GM12878 (cell line): ENCODE measurements around the gene STXBP4. TPM values are rescaled to one million over a fixed set of nuclear protein-coding genes. Genes with fewer than 3 reads are reported as not detected.

Experiments used
- ATAC-seq: fragments of 200-7000 bp; cut with Tn5 transposase; 3 replicates; pipeline ENCODE4 v1.9.1; 2020; ENCODE audit warnings: mild to moderate bottlenecking, moderate library complexity
- BruUV-seq: library from RNA; stranded (reverse); fragments of 400-500 nt; replicated peaks from 2 replicates; lab custom pipeline; 2021; lab: Mats Ljungman, UMichigan
- CTCF ChIA-PET: fragments of 300-600 bp; sonication (Branson Sonifier 250); formaldehyde crosslinking; extraction: SDS; loops from one replicate; lab custom pipeline; 2021; ENCODE audit warnings: inconsistent platforms; lab: Yijun Ruan, JAX
- POLR2A ChIA-PET: fragments of 350-600 bp; formaldehyde crosslinking; extraction: SDS; loops from one replicate; lab custom pipeline; 2021; ENCODE audit warnings: inconsistent platforms; lab: Charles Lee
- RAD21 ChIA-PET: fragments of 300-600 bp; sonication (Branson Sonifier 250); formaldehyde crosslinking; loops from one replicate; lab custom pipeline; 2023; ENCODE audit warnings: antibody characterized with exemption; ENCODE audit not compliant: unreplicated experiment; lab: Charles Lee
- SMC1A ChIA-PET: fragments of 300-600 bp; sonication (Branson Sonifier 250); formaldehyde crosslinking; loops from one replicate; lab custom pipeline; 2023; ENCODE audit not compliant: unreplicated experiment, uncharacterized antibody; lab: Charles Lee
- DNase-seq: peaks from one replicate; pipeline ENCODE4 v3.0.0-alpha.2; 2011; ENCODE audit warnings: low read depth, low spot score
- FAIRE-seq: peaks from 3 replicates; lab custom pipeline; 2011; peaks lifted over from hg19 to GRCh38; lab: Jason Lieb, UNC
- H2AFZ ChIP-seq: 2 replicates; pipeline ENCODE4 v1.6.0; 2011; ENCODE audit warnings: low read depth, low read length, control low read depth; ENCODE audit not compliant: control insufficient read depth
- H3K27ac ChIP-seq: 2 replicates; pipeline ENCODE4 v1.5.1; 2011; ENCODE audit warnings: control low read depth; ENCODE audit not compliant: control insufficient read depth, insufficient read depth
- H3K27me3 ChIP-seq, 2 experiments: replicated peaks in 1 of 2; 2 replicates each; pipeline versions ENCODE4 v1.6.0 to v1.6.1; 2011; ENCODE audit warnings: low read length in 1 of 2; ENCODE audit not compliant: control insufficient read depth in 2 of 2, insufficient read depth in 2 of 2
- H3K36me3 ChIP-seq, 2 experiments: 2 replicates each; pipeline ENCODE4 v1.5.1; 2011; ENCODE audit warnings: low read length in 1 of 2; ENCODE audit not compliant: control insufficient read depth in 2 of 2, insufficient read depth in 2 of 2
- H3K4me1 ChIP-seq: 2 replicates; pipeline ENCODE4 v1.6.1; 2011; ENCODE audit warnings: mild to moderate bottlenecking, low read length, moderate library complexity, mixed read lengths; ENCODE audit not compliant: control insufficient read depth, insufficient read depth
- H3K4me2 ChIP-seq: 2 replicates; pipeline ENCODE4 v1.6.0; 2011; ENCODE audit warnings: control low read depth; ENCODE audit not compliant: control insufficient read depth, insufficient read depth
- H3K4me3 ChIP-seq: fragments of 200-600 bp; sonication (generic); 2 replicates; pipeline ENCODE4 v1.5.1; 2016
- H3K79me2 ChIP-seq: 2 replicates; pipeline ENCODE4 v1.6.0; 2011; ENCODE audit warnings: low read length; ENCODE audit not compliant: control insufficient read depth, insufficient read depth
- H3K9ac ChIP-seq: 2 replicates; pipeline ENCODE4 v1.8.0; 2011; ENCODE audit warnings: low read length, control low read depth, mixed read lengths; ENCODE audit not compliant: control insufficient read depth, insufficient read depth
- H3K9me3 ChIP-seq: replicated peaks from 3 replicates; pipeline ENCODE4 v1.5.1; 2011; ENCODE audit warnings: mild to moderate bottlenecking, low read length; ENCODE audit not compliant: control insufficient read depth, insufficient read depth
- H4K20me1 ChIP-seq: 2 replicates; pipeline ENCODE4 v1.6.0; 2011; ENCODE audit not compliant: control insufficient read depth, insufficient read depth
- CBX3 ChIP-seq: fragments of 200-600 bp; sonication (generic); IDR thresholded peaks from 2 replicates; pipeline ENCODE4 v1.6.1; 2016; ENCODE audit warnings: low read depth, borderline replicate concordance
- EGR1 ChIP-seq, 2 experiments: IDR thresholded peaks; 1 replicate in 1 of 2; 2 replicates in 1 of 2; pipeline ENCODE4 v1.6.1; 2011 to 2012; ENCODE audit warnings: low read depth in 2 of 2, low read length in 2 of 2, borderline replicate concordance in 1 of 2, mild to moderate bottlenecking in 1 of 2, moderate library complexity in 1 of 2
- EP300 ChIP-seq, 2 experiments: fragments of 150-350 bp in 1 of 2; IDR thresholded peaks; 2 replicates each; pipeline ENCODE4 v1.6.1; 2011 to 2012; ENCODE audit warnings: low read depth in 2 of 2, low read length in 2 of 2, borderline replicate concordance in 1 of 2, improper control_type of control experiment in 1 of 2, inconsistent platforms in 1 of 2; ENCODE audit not compliant: control insufficient read depth in 1 of 2
- GABPA ChIP-seq: IDR thresholded peaks from 2 replicates; pipeline ENCODE4 v1.6.1; 2014; ENCODE audit warnings: antibody characterized with exemption, low read depth, mild to moderate bottlenecking, inconsistent platforms
- GATAD2B ChIP-seq: fragments of 450-650 bp; conservative IDR thresholded peaks from 2 replicates; pipeline ENCODE4 v1.6.1; 2017; ENCODE audit warnings: low read depth, mild to moderate bottlenecking, moderate library complexity
- HDAC6 ChIP-seq: fragments of 200-600 bp; sonication (generic); IDR thresholded peaks from one replicate; pipeline ENCODE4 v1.8.0; 2017; ENCODE audit warnings: antibody characterized with exemption; ENCODE audit not compliant: unreplicated experiment
- IKZF2 ChIP-seq, 2 experiments: fragments of 450-650 bp; IDR thresholded peaks; 2 replicates each; pipeline ENCODE4 v1.6.1; 2017; ENCODE audit warnings: mild to moderate bottlenecking in 2 of 2, moderate library complexity in 2 of 2
- IRF4 ChIP-seq: IDR thresholded peaks from 2 replicates; pipeline ENCODE4 v1.6.1; 2011; ENCODE audit warnings: low read depth, low read length
- JUNB ChIP-seq: IDR thresholded peaks from 2 replicates; pipeline ENCODE4 v1.6.1; 2016; ENCODE audit warnings: antibody characterized with exemption, mild to moderate bottlenecking
- KLF5 ChIP-seq: fragments of 450-650 bp; IDR thresholded peaks from 2 replicates; pipeline ENCODE4 v1.6.1; 2014; ENCODE audit warnings: mild to moderate bottlenecking; ENCODE audit not compliant: partially characterized antibody
- LARP7 ChIP-seq: fragments of 450-650 bp; IDR thresholded peaks from 2 replicates; pipeline ENCODE4 v1.6.1; 2017; ENCODE audit warnings: mild to moderate bottlenecking
- NBN ChIP-seq: fragments of 450-650 bp; IDR thresholded peaks from 2 replicates; pipeline ENCODE4 v1.6.1; 2016
- RAD21 ChIP-seq: IDR thresholded peaks from 2 replicates; pipeline ENCODE4 v1.6.1; 2011; ENCODE audit warnings: mild to moderate bottlenecking, low read depth, low read length, moderate library complexity; ENCODE audit not compliant: insufficient read depth
- RB1 ChIP-seq: fragments of 450-650 bp; formaldehyde crosslinking; IDR thresholded peaks from 2 replicates; pipeline ENCODE4 v1.6.1; 2017; ENCODE audit warnings: mild to moderate bottlenecking, borderline replicate concordance
- SMAD1 ChIP-seq: fragments of 450-650 bp; IDR thresholded peaks from 2 replicates; pipeline ENCODE4 v1.6.1; 2018; ENCODE audit warnings: mild to moderate bottlenecking, low read depth; ENCODE audit not compliant: partially characterized antibody
- SP1 ChIP-seq: IDR thresholded peaks from one replicate; pipeline ENCODE4 v1.6.1; 2011; ENCODE audit warnings: low read depth, low read length
- TAF1 ChIP-seq: IDR thresholded peaks from 2 replicates; pipeline ENCODE4 v1.6.1; 2011; ENCODE audit warnings: mild to moderate bottlenecking, low read depth, low read length, borderline replicate concordance
- TCF12 ChIP-seq: IDR thresholded peaks from 2 replicates; pipeline ENCODE4 v1.6.1; 2011; ENCODE audit warnings: low read depth, mild to moderate bottlenecking, low read length
- TCF3 ChIP-seq: IDR thresholded peaks from 2 replicates; pipeline ENCODE4 v1.6.1; 2012; ENCODE audit warnings: low read depth, mild to moderate bottlenecking, low read length, borderline replicate concordance; ENCODE audit not compliant: insufficient read depth
- YY1 ChIP-seq: IDR thresholded peaks from 2 replicates; pipeline ENCODE4 v1.6.1; 2011; ENCODE audit warnings: low read depth, mild to moderate bottlenecking, low read length
- ZBED1 ChIP-seq: IDR thresholded peaks from 2 replicates; pipeline ENCODE4 v1.6.1; 2016; ENCODE audit warnings: borderline replicate concordance
- WGBS: methylation state at CpG from one replicate; pipeline ENCODE4 v1.1.6; 2016; ENCODE audit warnings: low lambda C conversion rate; ENCODE audit not compliant: insufficient replicate concordance, insufficient coverage; ENCODE audit errors: missing lambda C conversion rate; 5-methylcytosine and 5-hydroxymethylcytosine counted together
- in situ Hi-C: fragments of 300-500 bp; cut with MboI; formaldehyde crosslinking; loops from 9 replicates; pipeline ENCODE4 v1.14.3; 2018; ENCODE audit warnings: mixed read lengths
- intact Hi-C: fragments of 100-400 bp; cut with micrococcal nuclease; formaldehyde crosslinking; loops from one replicate; pipeline ENCODE4 v1.14.2; 2022; ENCODE audit not compliant: unreplicated experiment
- polyA plus RNA-seq, 11 experiments: library from polyadenylated mRNA; depleted of rRNA in 4 of 11; unstranded in 6 of 11; stranded (reverse) in 5 of 11; fragments of >200 nt; fragmentation: Nextera tagmentation in 4 of 11; fragmentation: Illumina TruSeq in 1 of 11; extraction: Ambion mirVana in 4 of 11; extraction: Trizol in 1 of 11; gene quantifications; 1 replicate in 1 of 11; 2 replicates in 10 of 11; pipeline versions ENCODE4 v1.2.1 to v1.2.3, GENCODE V29; 2011 to 2016; ENCODE audit warnings: inconsistent platforms in 2 of 11, missing spikeins in 2 of 11, low read depth in 1 of 11
- total RNA-seq, 4 experiments: library from RNA; depleted of rRNA in 3 of 4; stranded (reverse); fragments of >200 nt in 3 of 4; fragmentation: Illumina TruSeq in 1 of 4; extraction: Trizol in 1 of 4; gene quantifications; 2 replicates each; pipeline versions ENCODE4 v1.2.1 to v1.2.3, GENCODE V29; 2013 to 2021
- TF ChIP-seq, protein P1 (sequence below): IDR thresholded peaks from 2 replicates; pipeline ENCODE4 v1.6.1; 2012; ENCODE audit warnings: low read length, inconsistent platforms
- TF ChIP-seq, protein P2 (sequence below): fragments of 450-650 bp; IDR thresholded peaks from 2 replicates; pipeline ENCODE4 v1.6.1; 2018; ENCODE audit warnings: mild to moderate bottlenecking, low read depth, moderate library complexity; ENCODE audit not compliant: partially characterized antibody

The STXBP4 gene
- total and polyA plus RNA-seq, 10 of the 15 experiments (the other 5 are each of a cell fraction or from before 2014, with no cell fraction given), result 4.3 to 11.0 (median 6.7) TPM

GRCh38 chr17:55219459-55219858 lies 250.9 kb downstream of the STXBP4 start (continued):
- TF ChIP-seq, protein P1, sequence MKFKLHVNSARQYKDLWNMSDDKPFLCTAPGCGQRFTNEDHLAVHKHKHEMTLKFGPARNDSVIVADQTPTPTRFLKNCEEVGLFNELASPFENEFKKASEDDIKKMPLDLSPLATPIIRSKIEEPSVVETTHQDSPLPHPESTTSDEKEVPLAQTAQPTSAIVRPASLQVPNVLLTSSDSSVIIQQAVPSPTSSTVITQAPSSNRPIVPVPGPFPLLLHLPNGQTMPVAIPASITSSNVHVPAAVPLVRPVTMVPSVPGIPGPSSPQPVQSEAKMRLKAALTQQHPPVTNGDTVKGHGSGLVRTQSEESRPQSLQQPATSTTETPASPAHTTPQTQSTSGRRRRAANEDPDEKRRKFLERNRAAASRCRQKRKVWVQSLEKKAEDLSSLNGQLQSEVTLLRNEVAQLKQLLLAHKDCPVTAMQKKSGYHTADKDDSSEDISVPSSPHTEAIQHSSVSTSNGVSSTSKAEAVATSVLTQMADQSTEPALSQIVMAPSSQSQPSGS, result no peak
- TF ChIP-seq GABPA, result no peak
- no peak for TF ChIP-seq EP300 (IDR thresholded peaks at IDR 0.05; ENCODE audit: borderline replicate concordance in 1 of 2, control insufficient read depth in 1 of 2, low read depth in 2 of 2, low read length in 2 of 2)
- TF ChIP-seq SMAD1, result no peak
- no peak for TF ChIP-seq NBN
- TF ChIP-seq LARP7, result no peak
- TF ChIP-seq SP1, result no peak

- no peak for FAIRE-seq
- in situ Hi-C loops, result no loop called here
- no peak for ATAC-seq
- no peak overlapping the region for H3K4me2 ChIP-seq
- H4K20me1 ChIP-seq, result no peaks in the 10 kb centered on the region
- H3K9ac ChIP-seq, result no peak overlapping the region
- 10% methylated on average over 3 of the region's 3 CpGs for WGBS
- ChIA-PET SMC1A (no interaction called here), POLR2A (no interaction called here), RAD21 (no interaction called here), CTCF (interaction anchor here (1.2 to 1.6 kb wide), 2 partner anchors 12 to 137 kb away, joined by 3 to 4 read pairs; no protein-coding TSS in a partner anchor)
- H3K27me3 ChIP-seq, result no peaks in the 10 kb centered on the region; a peak in 1 of 4 replicates
- no peaks in the 10 kb centered on the region for H3K4me1 ChIP-seq
- H3K9me3 ChIP-seq, result no peaks in the 10 kb centered on the region
- no peak for TF ChIP-seq CBX3
- TF ChIP-seq, protein P2, sequence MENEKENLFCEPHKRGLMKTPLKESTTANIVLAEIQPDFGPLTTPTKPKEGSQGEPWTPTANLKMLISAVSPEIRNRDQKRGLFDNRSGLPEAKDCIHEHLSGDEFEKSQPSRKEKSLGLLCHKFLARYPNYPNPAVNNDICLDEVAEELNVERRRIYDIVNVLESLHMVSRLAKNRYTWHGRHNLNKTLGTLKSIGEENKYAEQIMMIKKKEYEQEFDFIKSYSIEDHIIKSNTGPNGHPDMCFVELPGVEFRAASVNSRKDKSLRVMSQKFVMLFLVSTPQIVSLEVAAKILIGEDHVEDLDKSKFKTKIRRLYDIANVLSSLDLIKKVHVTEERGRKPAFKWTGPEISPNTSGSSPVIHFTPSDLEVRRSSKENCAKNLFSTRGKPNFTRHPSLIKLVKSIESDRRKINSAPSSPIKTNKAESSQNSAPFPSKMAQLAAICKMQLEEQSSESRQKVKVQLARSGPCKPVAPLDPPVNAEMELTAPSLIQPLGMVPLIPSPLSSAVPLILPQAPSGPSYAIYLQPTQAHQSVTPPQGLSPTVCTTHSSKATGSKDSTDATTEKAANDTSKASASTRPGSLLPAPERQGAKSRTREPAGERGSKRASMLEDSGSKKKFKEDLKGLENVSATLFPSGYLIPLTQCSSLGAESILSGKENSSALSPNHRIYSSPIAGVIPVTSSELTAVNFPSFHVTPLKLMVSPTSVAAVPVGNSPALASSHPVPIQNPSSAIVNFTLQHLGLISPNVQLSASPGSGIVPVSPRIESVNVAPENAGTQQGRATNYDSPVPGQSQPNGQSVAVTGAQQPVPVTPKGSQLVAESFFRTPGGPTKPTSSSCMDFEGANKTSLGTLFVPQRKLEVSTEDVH, result no peak
- no peak for TF ChIP-seq JUNB
- no peak for TF ChIP-seq YY1
- no peak for TF ChIP-seq TCF12
- TF ChIP-seq TAF1, result no peak
- TF ChIP-seq RB1, result no peak
- TF ChIP-seq KLF5, result no peak
- TF ChIP-seq RAD21, result no peak
- TF ChIP-seq HDAC6, result no peak
- no peak for TF ChIP-seq IRF4
- no peak for TF ChIP-seq TCF3
- TF ChIP-seq ZBED1, result no peak
- TF ChIP-seq IKZF2 (IDR thresholded peaks at IDR 0.05), result no peak
- no peak for TF ChIP-seq GATAD2B
- no peak for TF ChIP-seq EGR1 (IDR thresholded peaks at IDR 0.05; ENCODE audit: borderline replicate concordance in 1 of 2, low read depth in 2 of 2, low read length in 2 of 2)
- no TSS peak for BruUV-seq
- no peak overlapping the region for H3K4me3 ChIP-seq
- no peak overlapping the region for H2AFZ ChIP-seq
- intact Hi-C loops, result no loop called here
- no peak overlapping the region for H3K27ac ChIP-seq
- no peaks in the 10 kb centered on the region for H3K79me2 ChIP-seq
- H3K36me3 ChIP-seq, result no peaks in the 10 kb centered on the region
- DNase-seq, result no peak
Observed at GRCh38 chr17:55219934-55220333, 251.4 kb downstream of the STXBP4 start.
